ENCODE measurements around the gene TSG101.
A peak's percentile ranks its signal among the peaks of the same experiment; 100 is the strongest.

Gene TSG101

DNA sequence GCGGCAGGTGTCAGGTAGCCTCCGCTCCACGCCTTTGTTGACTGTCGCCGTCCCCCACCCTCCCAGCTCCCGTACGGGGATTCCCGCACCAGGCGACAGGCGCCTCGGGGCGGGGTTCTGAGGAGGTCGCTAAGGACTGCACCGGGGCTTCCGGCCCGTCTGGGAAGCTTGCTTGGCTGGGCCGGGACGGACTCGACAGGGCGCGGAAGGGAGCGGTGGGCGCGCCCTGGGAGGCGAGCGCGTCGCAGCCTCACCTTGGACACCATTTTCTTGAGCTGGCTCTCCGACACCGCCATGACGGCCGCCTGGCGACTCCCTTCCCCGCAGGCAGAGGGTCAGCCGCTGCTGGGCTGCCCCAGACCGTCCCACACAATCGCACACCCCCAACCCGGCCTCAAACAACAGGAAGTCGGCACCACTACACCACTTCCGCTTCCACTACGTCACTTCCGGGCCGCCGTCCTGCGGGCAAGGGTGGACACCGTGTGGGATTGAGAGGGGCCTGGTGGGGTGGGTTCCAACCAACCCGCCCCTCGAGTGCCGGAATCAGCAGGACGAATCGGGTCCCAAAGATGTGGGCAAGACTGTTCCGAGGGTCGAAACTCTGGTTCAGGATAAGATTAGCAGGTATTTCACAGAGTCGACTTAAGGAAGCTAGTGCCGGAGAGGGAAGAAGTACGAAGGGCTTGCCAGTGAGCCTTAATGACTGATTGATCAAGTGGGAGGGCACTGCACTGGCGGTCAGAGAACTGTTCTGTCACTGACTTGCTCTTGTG is at the start of gene TSG101:
TSS of gene TSG101 (minus strand) at position 422 of the 776 bp plus-strand sequence. CDS start at position 296, 126 bp downstream.
- peak; percentile 91 for DNase-seq (ENCODE audit: low read depth)

DNA sequence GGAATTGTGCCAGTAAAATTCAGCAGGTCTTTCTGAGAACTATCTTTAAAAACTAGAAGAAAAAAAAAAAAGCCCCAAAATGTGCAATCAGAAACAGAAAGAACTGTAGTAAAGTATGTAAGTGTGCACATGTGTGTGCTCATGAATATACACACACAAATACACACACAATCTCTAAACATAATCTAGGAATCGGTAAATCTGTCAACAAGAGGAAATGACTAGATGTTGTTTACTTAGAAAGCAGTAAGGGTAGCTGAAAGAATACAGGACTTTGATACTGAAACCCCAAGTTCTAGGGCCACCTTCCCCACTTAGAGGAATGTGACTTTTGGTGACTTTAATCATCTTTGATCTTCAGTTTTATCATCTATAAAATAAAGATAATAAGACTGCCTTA is 48.6 kb upstream of the TSG101 start:
- DNase-seq (ENCODE audit: low read depth), result no peak

DNA sequence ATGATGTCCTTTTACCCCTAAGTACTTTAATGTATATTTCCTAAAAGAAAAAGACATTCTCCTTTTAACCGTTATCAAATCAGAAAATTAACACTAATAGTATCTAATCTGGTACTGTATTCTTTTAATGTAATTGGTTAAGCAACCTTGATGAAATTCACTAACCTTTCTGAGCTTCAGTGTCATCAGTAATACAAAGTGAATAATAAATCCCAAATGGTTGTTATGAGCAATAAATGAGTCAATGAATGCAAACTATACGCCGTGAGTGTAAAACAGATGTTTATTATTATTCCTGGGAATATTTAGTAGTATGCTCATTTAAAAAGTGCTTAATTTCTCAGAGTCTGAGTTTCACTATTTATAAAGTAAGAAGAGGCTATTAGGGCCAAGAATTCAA is 40.3 kb upstream of the TSG101 start:
- no peak for DNase-seq (ENCODE audit: low read depth)

- no peak for DNase-seq (ENCODE audit: low read depth)
These were observed 39.7 kb upstream of the TSG101 start for GRCh38 chr11:18566406-18566805.

DNA sequence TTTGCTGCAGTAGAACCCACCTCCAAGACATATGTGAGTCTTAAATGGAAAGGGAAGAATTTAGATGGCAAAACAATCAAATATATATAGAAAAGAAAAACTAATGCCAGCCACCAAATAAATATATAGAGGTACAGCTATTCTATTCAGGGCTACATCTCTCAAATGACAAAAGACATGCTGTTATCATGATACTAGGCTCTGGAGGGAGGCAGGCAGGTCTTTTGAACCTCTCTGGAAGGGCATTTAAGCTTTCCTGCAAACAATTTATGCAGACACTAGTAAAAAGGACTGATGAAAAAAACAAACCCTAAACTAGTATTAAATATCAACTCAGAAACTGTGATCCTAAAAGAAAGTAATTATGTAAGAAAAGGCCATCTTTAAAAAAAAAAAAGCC is 37.4 kb upstream of the TSG101 start:
- no peak for DNase-seq (ENCODE audit: low read depth)

- DNase-seq (ENCODE audit: low read depth), result no peak
These were observed 36.5 kb upstream of the TSG101 start for GRCh38 chr11:18563090-18563730.

- no peak for DNase-seq (ENCODE audit: low read depth)
These were observed 21.3 kb upstream of the TSG101 start for GRCh38 chr11:18548001-18548400.

GRCh38 chr11:18540207-18541009 is 13.7 kb upstream of the TSG101 start:
- no peak for DNase-seq (ENCODE audit: low read depth)

DNA sequence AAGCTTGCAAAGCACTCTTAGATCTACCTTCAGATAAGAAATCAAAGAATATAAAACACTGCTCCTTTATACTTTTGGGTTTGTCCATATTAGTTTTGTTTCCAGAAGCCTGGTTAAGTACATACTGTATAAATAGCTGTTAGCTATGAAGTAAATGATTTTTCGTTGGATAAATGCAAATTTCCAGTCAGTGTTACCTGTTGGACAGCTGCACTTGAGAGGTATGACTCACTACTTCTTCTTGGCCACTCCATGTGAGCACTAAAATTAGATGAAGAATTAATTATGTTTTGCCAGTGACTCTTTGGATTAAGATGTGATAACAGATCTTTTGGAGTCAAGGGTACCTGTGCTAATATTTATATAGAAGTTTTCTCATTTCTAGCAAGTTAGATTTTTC is 9.5 kb upstream of the TSG101 start:
- no peak for DNase-seq (ENCODE audit: low read depth)

DNA sequence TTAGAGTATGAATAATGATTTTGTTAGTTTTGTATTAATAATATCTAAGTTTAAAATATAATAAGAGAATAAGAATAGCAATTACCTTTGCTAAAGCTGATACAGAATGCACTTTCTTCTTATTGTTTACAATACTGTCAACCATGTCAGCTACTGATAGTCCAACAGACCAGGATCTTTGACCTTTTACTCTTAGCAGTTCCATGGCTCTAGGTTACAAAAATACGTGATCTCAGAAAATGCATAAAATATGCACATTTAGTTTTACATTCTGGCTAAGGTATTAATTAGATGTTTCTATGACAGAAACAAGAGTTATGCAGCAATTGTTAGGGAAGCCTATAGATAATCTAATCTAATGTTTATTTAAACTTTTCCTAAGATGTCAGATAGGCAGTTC is 7.5 kb upstream of the TSG101 start:
- DNase-seq (ENCODE audit: low read depth), result no peak

GRCh38 chr11:18533365-18533764 is 6.6 kb upstream of the TSG101 start:
- DNase-seq (ENCODE audit: low read depth), result no peak

GRCh38 chr11:18527512-18527911 is 770 bp upstream of the TSG101 start:
- no peak for DNase-seq (ENCODE audit: low read depth)

GRCh38 chr11:18526130-18526520 is 617 bp downstream of the TSG101 start:
- no peak for DNase-seq (ENCODE audit: low read depth)

DNA sequence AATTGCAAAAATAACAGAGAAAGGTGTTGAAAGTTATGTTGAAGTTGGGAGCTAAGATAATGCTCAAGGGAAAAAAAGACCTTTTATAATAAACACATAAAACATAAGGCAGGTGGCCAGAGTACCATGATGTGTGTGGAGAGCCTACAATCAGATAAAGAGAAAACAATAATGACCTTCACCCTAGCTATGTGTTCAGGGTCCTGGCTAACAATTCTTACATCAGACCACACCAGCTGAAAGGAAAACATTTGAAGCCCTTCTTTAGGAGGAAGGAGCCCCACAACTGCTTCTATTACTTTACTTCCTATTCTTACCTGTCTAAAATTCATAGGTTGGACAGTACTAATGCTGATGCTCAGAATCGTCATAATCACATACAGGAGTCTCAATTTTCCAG is 2.5 kb downstream of the TSG101 start:
- DNase-seq (ENCODE audit: low read depth), result no peak

GRCh38 chr11:18523084-18523483 is 3.7 kb downstream of the TSG101 start:
- no peak for DNase-seq (ENCODE audit: low read depth)

- no peak for DNase-seq (ENCODE audit: low read depth)
These were observed 4.4 kb downstream of the TSG101 start for GRCh38 chr11:18522388-18522787.

DNA sequence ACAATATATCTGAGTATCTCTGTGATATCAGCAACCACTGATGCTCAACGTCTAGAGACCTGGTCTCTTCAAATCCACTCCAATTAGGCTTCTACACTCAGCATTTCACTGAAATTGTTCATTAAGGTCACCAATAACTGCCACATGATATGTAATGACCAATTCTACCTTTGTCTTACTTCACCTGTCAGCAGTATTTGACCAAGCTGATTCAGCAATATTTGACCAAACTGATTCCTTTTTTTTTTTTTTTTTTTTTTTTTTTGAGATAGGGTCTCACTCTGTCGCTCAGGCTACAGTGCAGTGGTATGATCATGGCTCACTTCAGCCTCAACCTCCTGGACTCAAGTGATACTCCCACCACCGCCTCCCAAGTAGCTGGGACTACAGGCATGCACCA is 5.6 kb downstream of the TSG101 start:
- no peak for DNase-seq (ENCODE audit: low read depth)

DNA sequence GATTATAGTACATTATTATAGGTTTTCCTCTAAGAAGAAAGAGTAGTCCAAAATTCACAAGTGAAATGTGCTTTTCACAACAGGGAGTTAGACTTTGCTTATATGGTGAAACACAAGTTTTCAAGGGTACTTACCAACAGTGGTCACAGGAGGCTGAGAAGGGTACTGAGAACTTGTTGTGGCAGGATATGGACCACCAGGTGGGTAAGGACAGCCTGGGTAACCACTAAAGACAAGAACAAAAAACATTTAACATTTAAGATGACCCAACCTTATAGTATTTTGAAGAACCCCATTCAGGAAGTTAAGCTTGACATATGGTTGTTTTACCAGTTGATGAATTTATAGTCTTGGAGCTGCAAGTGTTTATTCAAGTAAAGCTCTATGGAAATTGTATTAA is 24.4 kb downstream of the TSG101 start:
- DNase-seq (ENCODE audit: low read depth), result no peak

GRCh38 chr11:18501629-18502028 is 25.1 kb downstream of the TSG101 start:
- no peak for DNase-seq (ENCODE audit: low read depth)

DNA sequence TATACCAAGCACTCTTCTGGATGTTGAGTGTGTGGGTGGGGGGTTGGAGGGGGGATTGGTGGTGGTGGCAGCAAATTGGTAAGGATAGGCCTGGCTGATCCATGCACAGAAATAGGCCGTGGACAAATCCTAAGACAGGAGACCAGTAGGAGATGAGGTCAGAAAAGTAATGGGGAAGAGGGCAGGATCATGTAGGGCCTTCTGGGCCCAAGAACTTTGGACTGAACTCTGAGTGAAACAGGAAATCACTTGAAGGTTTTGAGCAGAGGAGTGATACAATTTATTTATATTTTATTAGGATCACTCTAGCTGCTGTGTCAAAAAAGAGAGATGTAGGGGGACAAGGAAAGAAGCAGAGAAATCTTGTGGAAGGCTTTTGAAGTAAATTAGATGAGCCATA is 28.7 kb downstream of the TSG101 start:
- DNase-seq (ENCODE audit: low read depth), result no peak

GRCh38 chr11:18495703-18496102 is 31.0 kb downstream of the TSG101 start:
- no peak for DNase-seq (ENCODE audit: low read depth)

GRCh38 chr11:18495271-18495670 is 31.5 kb downstream of the TSG101 start:
- DNase-seq (ENCODE audit: low read depth), result no peak

DNA sequence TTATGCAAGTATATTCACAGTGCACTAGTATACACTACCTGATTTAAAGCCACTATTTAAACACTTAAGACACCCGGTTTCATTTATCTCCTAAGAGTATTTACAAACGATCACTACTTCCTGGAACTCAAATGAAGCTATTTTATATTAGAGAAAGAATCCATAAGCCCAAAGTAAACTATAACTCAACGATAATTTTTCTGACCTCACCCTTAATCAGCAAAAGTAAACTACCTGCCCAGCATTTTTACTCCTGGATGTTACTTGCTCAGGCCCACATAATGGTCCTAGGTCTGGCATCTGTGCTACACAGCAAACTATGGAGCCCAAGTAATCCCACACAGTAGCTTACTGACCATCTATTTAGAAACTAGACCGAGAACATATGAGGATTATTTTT is 33.4 kb downstream of the TSG101 start:
- no peak for DNase-seq (ENCODE audit: low read depth)

Measured in activated T-cell treated with anti-CD3 and anti-CD28 coated beads for 1 hour (primary cell).